ENCODE measurements around the gene SLC25A52. TPM values are rescaled to one million over a fixed set of nuclear protein-coding genes. Genes with fewer than 3 reads are reported as not detected.
"Not testable (repeated sequence)": the region's sequence is repeated elsewhere in the genome, so short reads cannot be mapped to it uniquely, and the experiment has no call there.

SLC25A52 gene
- total and polyA plus RNA-seq, 5 donors, result 0.07 to 0.23 TPM; not detected in 3

DNA sequence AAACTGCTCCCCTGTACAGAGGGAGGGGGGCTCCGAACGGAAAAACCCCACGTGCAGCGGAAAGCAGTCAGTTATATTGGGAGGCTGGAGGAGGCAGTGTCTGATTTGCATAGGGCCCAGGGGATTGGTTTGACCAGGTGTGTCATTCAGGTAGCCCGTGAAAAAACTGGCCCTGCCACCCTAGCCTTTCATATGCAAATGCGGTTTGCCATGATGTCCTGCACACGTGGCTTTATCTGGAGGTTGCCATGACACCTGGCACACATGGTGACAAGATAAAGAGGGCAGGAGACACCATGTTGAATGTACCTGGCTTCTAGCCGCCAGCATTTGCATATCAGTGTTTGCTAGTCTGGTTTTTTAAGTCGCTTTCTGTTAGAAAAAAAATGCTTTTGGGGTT is 20.5 kb downstream of the SLC25A52 start:
- no peaks in the 10 kb centered on the region for H3K9me3 ChIP-seq (ENCODE audit: control insufficient read depth, low read length)
- intact Hi-C loops (cut with DNase I), result loop anchor here in 3 of 4 donors (5.0 to 10.0 kb wide), 3 partner anchors 77 to 235 kb away; no protein-coding TSS in a partner anchor

DNA sequence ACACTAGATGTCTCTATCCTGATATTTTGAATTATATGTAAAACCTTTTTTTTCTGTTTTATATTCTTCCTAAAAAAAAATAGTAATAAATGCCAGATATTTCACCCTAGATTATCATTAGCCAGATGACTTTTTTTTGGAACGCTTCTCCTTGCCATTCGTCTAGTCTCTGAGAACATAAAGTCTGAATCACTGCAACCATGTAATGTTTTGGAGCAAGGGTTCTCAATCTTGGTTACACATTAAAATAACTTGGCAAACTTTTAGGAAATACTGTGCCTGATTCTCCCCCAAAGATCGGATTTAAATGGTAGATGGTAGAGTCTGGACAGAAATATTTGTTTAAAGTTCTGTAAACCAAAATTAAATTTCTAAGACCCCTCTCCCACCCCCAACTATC is 21.0 kb downstream of the SLC25A52 start:
- Histone ChIP-seq H3K4me1 (ENCODE audit: control insufficient read depth, insufficient read depth, low read length) (no peaks in the 10 kb centered on the region), H3K9me3 (ENCODE audit: control insufficient read depth, low read length) (no peaks in the 10 kb centered on the region), H3K27ac (ENCODE audit: low read length) (no peak overlapping the region), H3K4me3 (ENCODE audit: low read length) (no peak overlapping the region), H3K27me3 (ENCODE audit: control insufficient read depth, insufficient read depth) (no peaks in the 10 kb centered on the region)
- ATAC-seq (no peak), DNase-seq (no peak)
- intact Hi-C loops (cut with DNase I), result loop anchor here in 3 of 4 donors (5.0 to 10.0 kb wide), 3 partner anchors 78 to 235 kb away; no protein-coding TSS in a partner anchor
- 78% methylated on average over 3 of the region's 3 CpGs for WGBS

More for the DNA sequence above, 20.5 kb downstream of the SLC25A52 start:
- no peak for ATAC-seq
- no peak overlapping the region for H3K27ac ChIP-seq (ENCODE audit: low read length)
- no peaks in the 10 kb centered on the region for H3K27me3 ChIP-seq (ENCODE audit: control insufficient read depth, insufficient read depth)
- 84% methylated on average over 9 of the region's 9 CpGs for WGBS
- no peak for DNase-seq
- no peak overlapping the region for H3K4me3 ChIP-seq (ENCODE audit: low read length)
- no peaks in the 10 kb centered on the region for H3K4me1 ChIP-seq (ENCODE audit: control insufficient read depth, insufficient read depth, low read length)

DNA sequence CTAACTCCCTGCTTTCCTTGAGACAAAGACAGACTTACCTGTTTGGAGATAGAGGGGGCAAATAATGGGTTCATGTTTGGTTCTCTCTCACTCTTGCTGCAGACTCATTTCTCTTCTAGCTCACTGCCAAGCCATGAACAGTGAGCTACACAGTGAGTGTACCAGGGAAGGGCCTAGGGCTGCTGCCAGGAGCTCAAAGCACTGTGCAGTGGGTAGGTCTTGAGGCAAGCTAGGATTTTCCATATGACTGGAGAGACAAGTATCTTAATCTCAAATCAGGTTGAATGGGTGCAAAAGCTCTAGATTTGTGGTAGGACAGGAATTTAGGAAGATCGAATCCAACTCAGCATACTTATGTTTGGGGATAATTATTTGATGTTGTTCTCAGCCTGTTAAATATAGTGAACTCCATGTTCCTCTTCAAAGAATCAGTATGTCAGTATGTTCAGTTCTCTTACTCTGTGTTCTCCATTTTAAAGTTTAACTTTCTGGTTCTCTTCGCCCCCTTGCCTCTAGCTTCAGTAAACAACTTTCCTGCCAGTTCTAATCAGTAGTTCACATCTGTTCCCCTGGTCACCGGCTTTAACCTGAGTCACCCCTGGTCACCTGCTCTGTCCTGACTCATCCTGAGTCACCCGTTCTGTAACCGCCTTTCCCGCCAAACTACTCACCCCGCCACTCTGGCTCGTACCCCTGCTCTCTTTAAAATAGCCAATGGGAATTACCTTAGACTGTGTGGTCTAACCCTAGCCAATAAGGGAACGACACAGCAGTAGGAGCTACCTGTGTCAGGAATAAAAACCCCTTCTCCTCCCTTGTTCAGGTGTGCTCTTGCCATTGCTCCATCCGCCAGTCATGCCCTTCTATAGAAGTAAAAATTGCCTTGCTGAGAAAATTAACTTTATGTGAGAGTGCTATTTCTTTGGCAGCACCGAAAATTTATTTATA is 21.9 kb downstream of the SLC25A52 start:
- WGBS, result 92% methylated on average over 11 of the region's 11 CpGs
- H3K4me3 ChIP-seq (ENCODE audit: low read length), result no peak overlapping the region
- ATAC-seq (no peak), DNase-seq (no peak)
- H3K4me1 ChIP-seq (ENCODE audit: control insufficient read depth, insufficient read depth, low read length), result no peaks in the 10 kb centered on the region
- no peak overlapping the region for H3K27ac ChIP-seq (ENCODE audit: low read length)
- no peaks in the 10 kb centered on the region for H3K9me3 ChIP-seq (ENCODE audit: control insufficient read depth, low read length)
- no peaks in the 10 kb centered on the region for H3K27me3 ChIP-seq (ENCODE audit: control insufficient read depth, insufficient read depth)
- intact Hi-C loops (cut with DNase I), result no loop called here

DNA sequence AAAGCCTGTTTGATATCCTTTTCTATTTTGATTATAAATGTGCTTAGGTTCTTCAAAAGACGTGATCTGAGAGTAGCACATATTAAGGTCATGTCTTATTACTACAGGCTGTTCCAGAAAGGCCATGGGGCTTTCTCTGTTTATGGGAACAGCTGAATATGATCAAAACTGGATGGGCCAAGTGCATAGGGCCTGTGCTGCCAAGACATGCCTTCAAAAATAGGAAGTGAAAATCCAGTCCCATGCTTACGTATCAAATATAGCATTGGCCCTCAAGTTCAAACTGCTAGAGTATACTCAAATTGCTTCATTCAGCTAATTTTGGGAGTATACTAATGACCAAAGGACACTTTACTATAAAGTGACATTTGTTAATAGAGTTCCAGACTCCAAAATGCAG is 24.1 kb downstream of the SLC25A52 start:
- intact Hi-C loops (cut with DNase I), result no loop called here

DNA sequence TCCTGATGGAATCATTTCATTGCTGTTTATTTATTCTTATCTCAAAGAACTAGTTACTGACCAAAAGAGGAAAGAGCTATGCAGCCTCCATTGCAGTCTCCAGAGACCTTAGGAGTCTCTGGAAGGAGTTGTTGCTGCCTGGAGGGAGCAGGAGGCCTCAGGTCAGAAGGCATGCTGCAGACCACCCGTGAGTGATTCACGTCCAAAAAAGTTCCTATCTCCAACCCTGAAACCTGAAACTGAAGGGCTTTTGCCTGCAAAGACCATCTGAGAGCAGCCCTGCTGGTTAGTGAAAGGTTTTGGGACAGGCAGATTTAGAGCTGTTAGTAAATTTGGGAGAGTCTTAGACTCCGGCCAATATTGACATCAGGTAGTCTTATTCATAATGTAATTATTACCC is 29.1 kb downstream of the SLC25A52 start:
- no peak overlapping the region for H3K27ac ChIP-seq (ENCODE audit: low read length)
- WGBS, result 50% methylated on average over 3 of the region's 3 CpGs
- no peaks in the 10 kb centered on the region for H3K4me1 ChIP-seq (ENCODE audit: control insufficient read depth, insufficient read depth, low read length)
- intact Hi-C loops (cut with DNase I), result no loop called here
- H3K27me3 ChIP-seq (ENCODE audit: control insufficient read depth, insufficient read depth), result no peaks in the 10 kb centered on the region
- ATAC-seq, result no peak
- H3K4me3 ChIP-seq (ENCODE audit: low read length), result no peak overlapping the region
- no peak for DNase-seq
- H3K9me3 ChIP-seq (ENCODE audit: control insufficient read depth, low read length), result no peaks in the 10 kb centered on the region

More for the DNA sequence above, 24.1 kb downstream of the SLC25A52 start:
- H3K9me3 ChIP-seq (ENCODE audit: control insufficient read depth, low read length), result no peaks in the 10 kb centered on the region
- no peak overlapping the region for H3K27ac ChIP-seq (ENCODE audit: low read length)
- DNase-seq, result no peak
- H3K4me3 ChIP-seq (ENCODE audit: low read length), result no peak overlapping the region
- no peaks in the 10 kb centered on the region for H3K27me3 ChIP-seq (ENCODE audit: control insufficient read depth, insufficient read depth)
- ATAC-seq, result no peak
- H3K4me1 ChIP-seq (ENCODE audit: control insufficient read depth, insufficient read depth, low read length), result no peaks in the 10 kb centered on the region
- WGBS, result 64% methylated on average over 2 of the region's 2 CpGs

DNA sequence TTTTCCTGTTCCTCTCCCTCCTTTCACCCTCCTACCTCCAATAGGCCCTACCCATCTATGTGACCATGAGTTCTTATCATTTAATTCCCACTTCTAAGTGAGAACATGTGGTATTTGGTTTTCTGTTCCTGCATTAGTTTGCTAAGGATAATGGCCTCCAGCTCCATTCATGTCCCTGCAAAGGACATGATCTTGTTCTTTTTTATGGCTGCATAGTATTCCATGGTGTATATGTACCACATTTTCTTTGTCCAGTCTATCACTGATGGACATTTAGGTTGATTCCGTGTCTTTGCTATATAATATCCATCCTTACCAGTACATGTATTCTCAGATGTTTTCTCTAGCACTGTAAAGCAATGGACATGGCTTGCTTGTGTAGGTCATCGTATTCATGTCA is 31.5 kb downstream of the SLC25A52 start:
- WGBS, result 86% methylated on average over 2 of the region's 2 CpGs
- intact Hi-C loops (cut with DNase I), result loop anchor here in 1 of 4 donors (5.0 kb wide), 1 partner anchor 172 kb away; no protein-coding TSS in a partner anchor
- H3K4me3 ChIP-seq (ENCODE audit: low read length); H3K27me3 ChIP-seq (ENCODE audit: control insufficient read depth, insufficient read depth); H3K9me3 ChIP-seq (ENCODE audit: control insufficient read depth, low read length); DNase-seq; H3K27ac ChIP-seq (ENCODE audit: low read length); H3K4me1 ChIP-seq (ENCODE audit: control insufficient read depth, insufficient read depth, low read length); ATAC-seq: not testable (repeated sequence)

DNA sequence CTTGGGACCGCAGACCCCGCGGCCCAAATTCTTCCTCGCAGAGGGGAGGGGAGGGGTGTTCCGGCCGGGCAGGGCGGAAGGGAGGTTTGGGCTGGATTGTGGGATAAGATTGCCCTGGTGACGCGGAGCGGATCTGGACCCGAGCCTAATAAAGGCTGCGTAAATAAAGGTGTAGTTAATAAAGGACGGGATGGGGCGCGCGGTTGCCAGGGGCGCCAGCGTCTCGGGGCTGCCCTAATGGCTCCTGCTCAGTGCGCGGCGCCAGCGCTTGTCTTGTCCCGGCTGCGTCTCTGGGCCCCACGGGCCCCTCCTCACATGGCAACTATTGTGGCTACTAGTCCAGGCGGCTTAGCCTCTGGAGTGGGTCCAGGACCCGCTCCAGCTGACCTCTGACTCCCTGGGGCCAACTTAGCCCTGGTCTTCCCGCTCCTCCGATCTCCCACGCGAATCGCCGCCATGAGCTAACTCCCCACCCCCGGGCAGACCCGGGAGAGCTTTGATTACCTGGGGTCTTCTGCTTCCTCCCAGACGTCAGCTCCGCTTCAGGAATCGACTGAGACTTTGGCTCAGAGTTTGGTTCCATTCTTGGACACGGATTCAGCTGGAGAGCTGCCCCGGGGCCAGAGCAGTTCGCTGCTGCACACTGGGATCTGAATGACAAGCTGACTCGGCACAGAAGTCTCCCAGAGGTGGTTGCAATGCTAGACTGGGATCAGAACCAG is 36.5 kb downstream of the SLC25A52 start:
- ATAC-seq (peak; percentile 75 to 83), DNase-seq (peak; percentile 42 to 77 (median 74))
- H3K27ac ChIP-seq (ENCODE audit: low read length), result peak overlapping the region; percentile 61
- intact Hi-C loops (cut with DNase I), result loop anchor here in 3 of 4 donors (5.0 kb wide), 1 partner anchor 167 kb away; no protein-coding TSS in a partner anchor
- 7% methylated on average over 43 of the region's 43 CpGs for WGBS
- H3K9me3 ChIP-seq (ENCODE audit: control insufficient read depth, low read length), result no peaks in the 10 kb centered on the region
- peak overlapping the region; percentile 79 for H3K4me3 ChIP-seq (ENCODE audit: low read length)
- H3K4me1 ChIP-seq (ENCODE audit: control insufficient read depth, insufficient read depth, low read length), result no peaks in the 10 kb centered on the region
- H3K27me3 ChIP-seq (ENCODE audit: control insufficient read depth, insufficient read depth), result no peaks in the 10 kb centered on the region

DNA sequence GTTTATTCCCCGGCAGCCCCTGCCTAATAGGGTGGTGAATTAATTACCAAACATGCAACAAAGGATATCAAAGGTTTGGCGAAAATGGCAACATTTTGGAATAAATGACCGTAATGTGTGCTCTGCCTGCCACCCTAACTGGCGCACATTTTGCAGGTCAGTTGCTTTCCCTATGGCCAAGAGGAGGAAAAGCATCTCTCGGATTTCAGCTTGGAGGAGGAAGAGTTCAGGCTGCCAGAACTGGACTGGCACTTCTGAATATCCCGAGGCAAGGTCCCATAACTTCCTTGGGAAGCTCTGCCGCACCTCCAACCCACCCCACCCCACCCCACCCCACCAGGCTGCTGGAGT is 37.1 kb downstream of the SLC25A52 start:
- no peak for DNase-seq
- Histone ChIP-seq H3K4me3 (ENCODE audit: low read length) (peak overlapping the region; percentile 79), H3K9me3 (ENCODE audit: control insufficient read depth, low read length) (no peaks in the 10 kb centered on the region), H3K27ac (ENCODE audit: low read length) (no peak overlapping the region), H3K27me3 (ENCODE audit: control insufficient read depth, insufficient read depth) (no peaks in the 10 kb centered on the region), H3K4me1 (ENCODE audit: control insufficient read depth, insufficient read depth, low read length) (no peaks in the 10 kb centered on the region)
- intact Hi-C loops (cut with DNase I), result loop anchor here in 3 of 4 donors (5.0 kb wide), 1 partner anchor 166 kb away; no protein-coding TSS in a partner anchor
- 44% methylated on average over 7 of the region's 7 CpGs for WGBS
- ATAC-seq, result no peak

DNA sequence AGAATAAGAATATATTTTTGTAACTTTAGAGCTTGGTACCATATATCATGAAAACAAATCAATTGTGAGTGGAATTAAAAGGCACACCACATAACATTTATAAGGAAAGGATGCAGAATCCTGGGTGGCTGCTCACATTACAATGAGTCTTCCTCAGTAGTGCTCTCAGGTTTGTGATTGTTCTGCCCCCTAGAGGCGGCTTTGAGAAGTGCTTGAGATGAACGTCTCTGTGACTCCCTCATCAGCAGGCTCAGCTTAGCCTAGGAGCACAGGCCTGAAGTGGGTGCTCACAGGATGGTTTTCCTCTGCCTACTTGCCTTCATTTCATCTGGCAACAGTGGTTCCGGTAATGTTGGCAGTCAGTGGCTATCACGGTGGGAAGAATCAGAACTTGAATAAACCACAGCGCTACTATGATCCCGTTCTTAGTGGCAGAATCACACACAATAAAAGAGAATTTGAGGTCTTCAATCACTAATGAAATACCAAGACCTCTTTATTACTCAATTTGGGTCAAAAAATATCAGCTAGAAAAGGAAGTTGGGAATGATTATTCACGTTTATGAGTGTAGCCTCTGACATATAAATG is 38.2 kb downstream of the SLC25A52 start:
- intact Hi-C loops (cut with DNase I), result loop anchor here in 3 of 4 donors (5.0 kb wide), 1 partner anchor 165 kb away; no protein-coding TSS in a partner anchor
- H3K4me3 ChIP-seq (ENCODE audit: low read length), result no peak overlapping the region
- H3K4me1 ChIP-seq (ENCODE audit: control insufficient read depth, insufficient read depth, low read length), result no peaks in the 10 kb centered on the region
- H3K9me3 ChIP-seq (ENCODE audit: control insufficient read depth, low read length), result no peaks in the 10 kb centered on the region
- ATAC-seq, result peak; percentile 86 to 90
- WGBS, result 36% methylated on average over 7 of the region's 7 CpGs
- H3K27ac ChIP-seq (ENCODE audit: low read length), result no peak overlapping the region
- H3K27me3 ChIP-seq (ENCODE audit: control insufficient read depth, insufficient read depth), result no peaks in the 10 kb centered on the region
- DNase-seq, result peak; percentile 71 to 90 (median 73)

DNA sequence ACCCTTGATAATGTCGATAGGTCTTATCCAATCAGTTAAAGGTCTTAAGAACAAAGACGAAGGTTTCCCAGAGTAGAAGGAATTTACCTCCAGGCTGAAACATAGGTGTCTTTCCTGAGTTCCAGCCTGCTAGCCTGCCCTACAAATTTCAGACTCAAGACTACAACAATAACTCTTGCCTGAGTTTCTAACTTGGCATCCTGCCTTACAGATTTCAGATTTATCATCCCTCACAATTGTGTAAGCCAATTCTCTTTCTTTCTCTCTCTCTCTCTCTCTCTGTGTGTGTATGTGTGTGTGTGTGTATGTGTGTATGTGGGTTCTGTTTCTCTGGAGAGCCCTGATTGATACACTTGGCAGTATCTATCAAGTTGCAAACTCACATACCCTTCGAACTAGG is 39.1 kb downstream of the SLC25A52 start:
- Histone ChIP-seq H3K4me1 (ENCODE audit: control insufficient read depth, insufficient read depth, low read length) (no peaks in the 10 kb centered on the region), H3K27ac (ENCODE audit: low read length) (no peak overlapping the region), H3K4me3 (ENCODE audit: low read length) (no peak overlapping the region), H3K27me3 (ENCODE audit: control insufficient read depth, insufficient read depth) (no peaks in the 10 kb centered on the region), H3K9me3 (ENCODE audit: control insufficient read depth, low read length) (no peaks in the 10 kb centered on the region)
- 48% methylated on average over 3 of the region's 3 CpGs for WGBS
- ATAC-seq (no peak), DNase-seq (no peak)
- intact Hi-C loops (cut with DNase I), result loop anchor here in 3 of 4 donors (5.0 kb wide), 1 partner anchor 164 kb away; no protein-coding TSS in a partner anchor

Measured in right cardiac atrium (tissue), 5 donors.